HG03135 (cell line): ENCODE data around the gene NPAS3.

Experiments
- ATAC-seq: cut with Tn5 transposase; IDR thresholded peaks from one replicate; pipeline ENCODE4 v1.9.1; 2021; ENCODE audit warnings: mild to moderate bottlenecking, moderate library complexity; ENCODE audit not compliant: unreplicated experiment

The NPAS3 gene

DNA sequence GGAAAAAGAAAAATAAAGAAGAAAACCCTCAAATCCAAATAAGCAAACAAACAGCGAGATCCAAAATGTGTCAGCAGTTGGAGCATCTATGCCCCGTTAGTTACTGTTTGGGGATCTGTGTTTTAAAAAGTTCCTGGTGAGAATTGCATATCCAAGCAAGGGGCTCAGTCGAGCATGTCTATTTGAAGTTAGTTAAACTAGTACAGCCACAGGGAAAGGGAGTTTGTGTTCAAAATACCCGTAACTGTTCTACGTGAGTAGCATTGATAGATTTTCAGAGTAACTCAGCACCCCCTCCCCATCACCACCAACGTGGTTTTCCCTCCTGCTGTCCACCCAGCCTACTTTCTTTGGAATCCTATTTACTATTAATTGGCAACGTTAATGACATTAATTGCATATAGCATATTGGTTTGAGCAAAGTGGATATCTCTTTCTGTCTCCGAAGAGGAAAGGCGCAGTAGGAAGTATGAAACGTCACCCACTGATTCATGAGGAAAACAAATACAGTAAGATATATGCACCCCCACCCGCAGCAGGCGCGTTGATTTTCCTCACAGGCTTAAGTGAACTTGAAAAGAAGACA lies 1.5 kb downstream of the NPAS3 start:
- no peak for ATAC-seq

DNA sequence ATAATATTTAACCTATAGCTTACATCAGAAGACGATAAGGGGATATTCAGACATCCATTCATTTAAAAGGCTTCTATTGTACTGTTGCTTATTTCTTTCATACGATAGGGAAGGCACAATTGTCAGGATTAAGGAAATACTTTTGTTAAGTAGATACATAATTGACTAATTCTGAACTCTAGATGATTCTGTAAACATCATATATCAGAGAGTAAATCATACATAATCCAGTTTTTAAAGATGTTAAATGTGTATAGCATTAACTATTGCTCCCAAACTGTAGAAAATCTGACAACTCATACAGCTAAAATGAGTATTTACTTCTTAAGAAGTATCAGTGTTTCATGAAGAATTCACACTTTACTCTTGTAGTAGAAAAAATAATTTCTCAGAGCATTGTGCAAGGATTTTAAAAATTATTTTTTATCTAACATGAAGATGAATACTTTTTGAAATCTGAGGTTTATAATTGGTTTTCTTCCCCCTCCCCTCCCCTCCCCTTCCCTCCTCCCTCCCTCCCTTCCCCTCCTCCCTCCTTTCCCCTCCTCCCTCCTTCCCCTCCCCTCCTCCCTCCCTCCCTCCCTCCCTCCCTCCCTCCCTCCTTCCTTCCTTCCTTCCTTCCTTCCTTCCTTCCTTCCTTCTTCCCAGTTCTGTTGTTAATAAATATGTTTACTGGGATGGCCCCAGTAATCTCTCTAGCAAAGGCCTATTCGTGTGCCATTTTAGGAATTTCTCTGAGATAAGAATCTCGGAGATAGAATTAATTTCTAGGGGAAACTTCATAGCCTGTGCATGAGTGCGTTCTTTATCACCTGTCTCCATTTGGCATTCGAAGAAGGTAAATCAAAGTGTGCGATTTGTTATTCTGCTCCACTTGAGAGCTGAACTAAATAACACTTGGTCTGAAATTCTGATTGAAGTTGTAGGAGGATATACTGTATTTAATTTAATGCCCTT lies 2.3 kb downstream of the NPAS3 start:
- no peak for ATAC-seq

DNA sequence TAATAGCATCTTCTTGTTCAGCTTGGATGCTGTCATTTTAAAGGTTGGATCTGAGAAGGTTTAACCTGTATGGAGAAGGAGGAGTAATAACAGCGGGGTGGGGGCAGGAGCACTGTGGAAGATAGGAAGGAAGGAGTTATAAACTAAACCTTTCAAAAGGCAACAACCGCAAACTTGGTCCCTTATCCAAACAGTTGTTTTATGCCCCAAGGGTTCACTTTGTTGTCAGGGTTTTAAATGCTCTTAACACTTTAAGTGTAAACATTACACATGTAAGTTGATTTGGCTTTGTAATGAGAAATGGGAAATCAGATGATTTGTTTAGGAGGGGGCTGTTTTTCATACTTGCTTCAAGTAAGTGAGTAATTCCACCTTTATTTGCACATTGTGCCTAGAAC lies 3.0 kb downstream of the NPAS3 start:
- ATAC-seq, result no peak

DNA sequence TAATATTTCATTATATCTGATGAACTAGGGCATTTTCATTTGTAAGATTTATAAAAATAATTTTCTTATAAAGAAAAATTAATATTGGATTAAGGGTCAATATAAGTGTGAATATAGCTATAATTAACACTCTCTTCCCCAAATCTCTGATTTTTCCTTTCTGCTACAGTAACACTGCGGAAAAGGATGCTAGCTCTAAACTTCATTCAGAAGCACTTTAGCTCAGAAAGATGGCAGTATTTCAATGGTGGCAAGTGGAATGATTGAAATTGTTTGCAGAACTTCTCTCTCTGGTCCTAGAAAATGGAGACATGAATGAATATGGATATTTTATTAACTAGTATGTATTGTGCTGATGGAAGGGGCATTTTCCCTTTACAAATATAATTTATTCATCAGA lies 8.4 kb downstream of the NPAS3 start:
- ATAC-seq, result no peak

DNA sequence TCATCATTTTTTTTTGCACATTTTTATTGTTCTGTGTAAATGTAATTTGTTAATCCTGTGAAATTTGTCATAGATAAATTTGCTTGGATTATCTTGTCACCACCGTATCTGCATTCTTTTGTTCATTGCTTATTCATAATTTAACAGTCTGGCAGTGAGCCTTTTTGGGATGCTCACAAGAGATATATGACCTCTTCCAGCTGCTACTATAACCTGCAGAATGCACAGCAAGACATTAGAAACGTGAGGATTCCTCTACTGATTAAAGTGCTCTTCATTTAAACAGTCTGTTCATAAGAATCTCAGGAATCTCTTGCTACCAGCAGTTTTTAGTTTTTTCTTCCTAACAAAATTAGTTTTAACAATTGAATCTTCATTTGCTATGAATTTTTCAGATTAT lies 9.1 kb downstream of the NPAS3 start:
- ATAC-seq, result no peak

DNA sequence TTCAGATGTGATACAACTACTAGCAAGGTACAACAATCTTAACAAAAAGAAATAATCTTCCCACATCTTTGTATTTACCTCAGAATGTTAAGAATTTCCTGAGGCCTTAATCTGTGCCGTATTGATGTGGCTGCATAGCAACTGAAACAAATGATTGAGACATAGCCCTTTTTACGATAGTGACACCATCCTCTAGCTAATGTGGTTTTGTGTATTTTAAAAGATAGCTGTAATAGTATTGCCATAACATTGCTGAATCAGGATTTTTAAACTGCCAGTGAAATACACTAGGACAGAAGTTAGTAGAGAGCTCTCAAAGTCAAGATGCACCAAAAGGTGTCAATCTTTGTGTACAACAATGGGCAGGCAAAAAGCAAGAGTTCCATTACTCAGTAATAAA lies 11.9 kb downstream of the NPAS3 start:
- no peak for ATAC-seq

DNA sequence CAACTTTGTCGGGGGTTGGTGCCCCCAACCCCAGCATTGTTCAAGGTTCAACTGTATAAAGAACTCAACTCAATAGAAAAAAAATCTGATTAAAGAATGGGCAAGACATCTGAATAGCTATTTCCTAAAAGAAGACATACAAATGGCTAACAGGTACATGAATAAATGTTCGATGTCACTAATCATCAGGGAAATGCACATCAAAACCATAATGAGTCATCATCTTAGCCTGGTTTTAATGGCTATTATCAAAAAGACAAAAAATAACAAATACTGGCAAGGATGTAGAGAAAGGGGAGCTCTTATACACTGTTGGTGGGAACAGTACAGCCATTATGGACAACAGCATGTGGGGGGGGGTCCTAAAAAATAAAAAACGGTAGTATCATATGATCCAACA lies 28.7 kb downstream of the NPAS3 start:
- ATAC-seq, result no peak

DNA sequence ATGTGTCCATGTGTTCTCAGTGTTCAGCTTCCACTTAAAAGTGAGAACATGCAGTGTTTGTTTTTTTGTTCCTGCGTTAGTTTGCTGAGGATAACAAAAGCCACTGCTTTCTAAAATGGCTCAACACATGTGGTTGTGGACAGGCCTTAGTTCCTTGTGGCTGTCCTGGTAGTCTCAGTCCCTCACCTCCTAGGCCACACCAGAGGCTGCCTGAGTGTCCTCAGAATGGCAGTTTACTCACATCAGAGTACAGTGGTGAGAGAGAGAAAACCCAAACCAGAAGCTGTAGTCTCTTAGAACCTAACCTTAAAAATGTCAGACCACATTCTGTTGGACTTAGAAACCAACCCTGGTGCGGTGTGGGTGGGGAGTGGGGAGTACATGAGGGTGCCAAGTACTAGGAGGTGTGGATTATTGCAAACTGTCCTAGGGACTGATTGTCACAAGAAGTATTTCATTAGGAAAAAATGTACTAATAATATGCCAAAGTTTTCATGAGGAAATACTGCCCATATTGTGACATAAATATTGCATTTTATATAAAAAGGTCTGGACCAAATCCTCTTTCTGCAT lies 30.4 kb downstream of the NPAS3 start:
- ATAC-seq, result no peak

DNA sequence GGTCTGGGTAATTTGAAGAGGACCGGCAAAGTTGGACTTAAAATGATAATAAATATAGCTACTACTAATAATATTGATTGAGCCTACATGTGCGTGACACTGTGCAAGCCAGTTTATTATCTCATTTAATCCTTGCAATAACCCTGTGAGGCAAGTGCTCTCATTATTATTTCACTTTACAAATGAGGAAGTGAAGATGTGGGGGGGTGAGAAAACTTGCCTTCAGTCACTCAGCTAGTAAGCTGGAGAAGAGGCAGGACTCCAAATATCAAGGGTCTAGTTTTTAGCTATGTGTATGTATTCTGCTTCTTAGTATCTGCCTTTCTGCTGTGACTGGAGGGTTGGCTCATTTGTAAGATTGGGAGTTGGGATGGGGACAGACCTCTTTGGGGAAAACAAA lies 39.2 kb downstream of the NPAS3 start:
- no peak for ATAC-seq

DNA sequence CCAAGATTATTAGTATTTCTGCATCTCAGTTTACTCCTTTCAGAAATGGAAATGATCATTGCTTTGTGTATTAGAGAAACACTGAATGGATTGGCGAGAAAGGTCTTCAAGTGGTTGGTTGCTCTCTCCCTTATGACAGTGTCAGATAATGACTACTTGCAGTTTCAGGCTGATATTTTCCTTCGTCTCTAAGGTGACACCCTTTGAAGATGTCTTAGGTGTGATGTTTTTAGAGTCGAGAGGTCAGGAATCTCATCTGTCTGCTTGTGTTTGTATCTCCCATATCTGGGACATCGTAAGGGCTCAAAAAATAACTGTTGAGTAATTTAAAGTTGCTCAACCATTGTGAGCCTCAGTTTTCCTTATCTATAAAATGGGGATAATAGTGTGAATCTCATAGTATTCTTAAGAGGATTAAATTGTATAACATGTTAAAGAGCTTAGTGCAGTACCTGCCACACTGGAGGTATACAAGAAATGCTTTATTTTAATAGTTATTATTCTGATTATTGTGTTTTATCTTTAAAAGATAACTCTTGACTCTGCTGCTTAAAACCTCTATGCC lies 40.1 kb downstream of the NPAS3 start:
- ATAC-seq, result no peak

DNA sequence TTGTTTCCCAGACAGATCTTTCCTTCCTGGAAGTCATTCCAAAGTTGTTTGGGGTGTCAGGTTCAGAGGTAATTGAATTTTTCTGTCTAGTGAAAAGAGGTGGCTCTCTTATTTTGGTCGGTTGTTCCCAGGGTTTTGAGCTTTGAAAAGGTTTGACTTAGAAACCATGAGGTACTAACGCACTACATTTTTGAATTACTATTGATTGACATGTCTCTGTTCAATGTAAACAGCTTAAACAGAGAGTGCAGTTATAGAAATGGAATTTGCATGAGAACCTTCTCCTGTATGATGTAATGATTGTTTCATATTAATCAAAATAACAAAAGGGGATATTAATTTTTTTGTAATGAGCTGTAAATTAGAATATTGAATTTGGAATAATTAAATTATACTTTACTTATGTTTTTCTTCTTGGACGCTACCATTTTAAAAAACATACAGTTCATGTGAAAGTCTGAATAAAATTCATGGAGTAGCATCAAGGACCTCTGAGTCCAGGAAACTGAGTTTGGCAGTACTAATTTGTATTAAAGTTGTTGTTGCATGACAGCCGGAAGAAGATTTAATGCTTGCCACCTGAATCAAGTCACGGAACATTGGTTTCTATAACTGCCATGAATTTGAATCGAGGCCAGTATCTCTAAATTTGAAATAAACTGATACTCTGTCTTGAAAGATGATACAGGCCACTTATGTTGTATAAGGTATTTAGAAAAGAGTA lies 41.7 kb downstream of the NPAS3 start:
- no peak for ATAC-seq

DNA sequence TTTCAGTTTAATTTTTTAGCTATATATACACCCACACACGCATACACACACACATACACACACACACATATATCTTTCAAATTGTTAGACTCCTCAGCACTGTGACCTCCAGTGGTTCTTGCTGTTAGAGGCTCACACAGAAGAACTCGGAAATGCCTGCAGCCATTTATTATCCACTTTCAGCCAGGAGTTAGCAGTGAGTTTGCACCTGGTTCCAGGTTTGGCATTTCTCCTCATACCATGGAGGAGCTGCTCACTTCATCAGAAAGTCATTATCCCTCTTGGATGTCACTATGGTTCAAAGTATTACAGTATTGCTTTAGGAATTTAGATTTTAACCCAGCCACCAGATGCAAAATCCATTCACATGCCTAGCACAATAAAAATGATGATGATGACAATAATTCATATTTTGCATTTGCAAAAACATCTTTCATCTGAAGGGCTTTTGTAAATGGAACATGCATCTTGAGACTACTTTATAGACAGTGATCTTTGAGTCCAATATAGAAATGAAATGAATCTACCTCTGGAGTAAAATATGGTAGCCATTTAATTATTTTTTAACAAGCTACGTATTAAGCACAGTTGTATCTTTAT lies 42.3 kb downstream of the NPAS3 start:
- ATAC-seq, result no peak

DNA sequence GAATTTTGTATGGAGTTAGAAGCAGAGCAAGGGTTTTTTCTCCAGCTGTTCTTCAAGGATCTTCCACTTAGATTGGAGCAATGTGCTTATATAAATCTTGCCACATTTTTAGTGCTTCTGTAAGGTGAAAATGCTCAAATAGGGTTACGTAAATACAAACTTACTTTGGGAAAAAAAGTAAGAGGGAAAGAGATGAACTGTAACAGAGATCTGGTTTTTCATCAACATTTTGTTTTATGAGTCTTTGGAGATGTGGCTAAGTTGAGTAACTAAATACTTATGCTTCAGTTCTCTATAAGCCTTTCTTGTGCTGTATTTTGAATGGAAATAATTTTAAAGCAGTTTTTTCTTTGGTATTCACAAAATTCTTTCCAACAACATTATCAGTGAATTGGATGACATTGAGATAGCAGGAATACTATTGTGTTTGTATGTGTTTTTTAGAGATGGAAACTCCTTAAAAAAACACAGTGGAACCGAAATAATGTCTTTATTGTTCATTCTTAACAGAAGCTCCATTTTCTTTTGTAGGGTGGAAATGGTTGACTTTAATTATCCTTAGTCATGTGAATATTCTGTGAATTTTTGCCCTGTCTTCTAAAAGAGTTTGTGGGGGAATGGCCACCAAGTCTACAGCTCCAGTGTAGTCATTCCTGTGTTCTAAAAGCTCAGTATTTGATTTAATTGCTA lies 45.7 kb downstream of the NPAS3 start:
- ATAC-seq, result no peak

DNA sequence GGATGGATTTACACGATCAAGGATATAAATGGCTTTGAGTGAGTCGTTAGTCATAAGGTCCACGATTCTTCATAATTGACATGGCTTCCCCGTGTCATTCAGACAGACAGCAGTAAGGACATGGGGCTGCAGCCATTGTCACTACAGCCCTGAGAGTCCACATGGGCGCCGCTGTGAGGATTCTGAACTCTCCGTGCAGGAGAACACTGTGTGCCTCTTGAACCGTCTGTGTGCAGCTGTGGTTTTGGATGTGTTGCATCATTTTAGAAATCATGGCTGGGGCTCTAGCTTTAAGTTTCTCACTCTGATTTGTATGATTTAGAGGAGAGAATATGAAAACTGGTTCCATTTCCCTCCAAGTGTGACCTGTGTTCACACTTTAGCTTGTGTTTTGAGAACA lies 47.2 kb downstream of the NPAS3 start:
- ATAC-seq, result no peak

DNA sequence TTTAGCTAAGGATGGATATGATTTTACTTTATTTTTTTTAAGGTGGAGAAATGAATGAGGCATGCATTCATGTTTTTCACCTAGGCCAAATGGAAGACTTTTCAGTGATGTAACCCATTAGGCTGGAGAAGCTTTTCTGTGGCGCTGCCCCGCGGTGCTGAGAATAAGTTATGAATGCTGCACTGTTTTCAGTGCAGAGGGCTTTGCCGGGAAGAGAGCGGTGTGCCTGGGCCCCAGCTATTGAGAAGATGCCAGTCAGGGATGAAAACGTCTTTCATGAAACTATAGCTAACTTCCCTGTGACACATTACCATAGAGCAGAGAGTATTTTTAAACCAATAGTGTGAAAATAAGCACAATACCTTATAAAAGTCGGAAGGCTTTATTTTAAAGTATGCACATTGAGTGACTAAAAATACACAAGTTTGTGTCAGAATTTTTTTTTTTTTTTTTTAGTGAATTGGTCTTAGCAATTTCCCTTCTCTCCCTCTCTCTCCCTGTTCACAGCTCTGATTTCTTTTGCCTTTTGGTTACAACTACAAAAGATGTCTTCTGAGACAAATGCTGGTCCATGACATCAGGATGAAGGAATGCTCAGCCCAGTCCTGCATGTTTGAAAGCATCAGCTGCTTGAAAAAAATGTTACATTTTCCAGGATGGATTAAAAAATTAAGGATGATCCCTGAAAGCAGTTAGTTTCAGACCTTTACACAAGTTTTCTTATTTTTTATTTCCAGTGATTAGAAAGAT lies 48.3 kb downstream of the NPAS3 start:
- ATAC-seq, result no peak

DNA sequence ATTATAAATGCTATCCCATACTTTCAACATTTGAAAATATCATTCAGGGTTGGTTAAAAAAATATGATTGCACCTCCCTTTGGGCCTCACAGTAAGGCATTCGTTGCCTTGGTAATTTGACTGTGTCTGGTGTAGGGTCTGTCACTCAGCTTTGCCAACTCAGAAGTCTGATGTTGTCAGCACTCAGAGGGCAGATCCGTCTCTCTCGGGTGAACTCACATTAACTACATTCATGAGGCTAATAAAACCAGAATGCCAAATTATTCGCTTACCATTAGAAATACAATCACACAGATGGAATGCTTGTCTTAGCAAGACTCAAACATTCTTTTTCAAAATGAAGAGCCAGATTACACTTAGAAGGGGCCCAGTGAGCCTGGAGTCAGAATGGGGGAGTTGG lies 53.0 kb downstream of the NPAS3 start:
- ATAC-seq, result no peak

DNA sequence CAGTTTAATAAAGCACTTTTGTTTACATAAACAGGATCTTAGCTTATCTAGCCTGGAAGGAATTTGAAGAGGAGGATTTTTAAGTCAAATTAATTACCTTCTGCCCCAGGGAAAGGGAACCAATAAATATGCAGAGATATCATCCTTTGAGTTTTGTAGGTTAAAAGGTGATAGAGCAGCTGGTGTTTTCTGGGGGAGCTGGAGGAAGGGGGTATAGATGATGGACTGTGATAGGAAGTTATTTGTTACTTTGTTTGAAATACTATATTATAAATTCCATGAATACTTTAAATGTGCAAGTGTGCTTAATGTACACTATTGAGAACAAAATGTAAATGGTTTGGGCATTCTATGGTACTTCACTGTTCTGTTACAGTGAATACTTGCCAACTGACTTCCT lies 55.2 kb downstream of the NPAS3 start:
- no peak for ATAC-seq

DNA sequence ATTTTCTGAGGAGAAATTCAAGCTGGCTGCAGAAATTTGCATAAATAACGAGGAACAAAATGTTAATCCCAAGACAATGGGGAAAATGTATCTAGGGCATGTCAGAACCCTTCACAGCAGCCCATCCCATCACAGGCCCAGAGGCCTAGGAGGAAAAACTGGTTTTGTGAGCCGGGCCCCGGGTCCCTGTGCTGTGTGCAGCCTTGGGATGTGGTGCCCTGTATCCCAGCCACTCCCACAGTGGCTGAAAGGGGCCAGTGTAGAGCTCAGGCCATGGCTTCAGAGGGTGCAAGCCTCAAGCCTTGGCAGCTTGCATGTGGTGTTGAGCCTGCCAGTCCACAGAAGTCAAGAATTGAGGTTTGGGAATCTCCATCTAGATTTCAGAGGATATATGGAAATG lies 57.7 kb downstream of the NPAS3 start:
- no peak for ATAC-seq

DNA sequence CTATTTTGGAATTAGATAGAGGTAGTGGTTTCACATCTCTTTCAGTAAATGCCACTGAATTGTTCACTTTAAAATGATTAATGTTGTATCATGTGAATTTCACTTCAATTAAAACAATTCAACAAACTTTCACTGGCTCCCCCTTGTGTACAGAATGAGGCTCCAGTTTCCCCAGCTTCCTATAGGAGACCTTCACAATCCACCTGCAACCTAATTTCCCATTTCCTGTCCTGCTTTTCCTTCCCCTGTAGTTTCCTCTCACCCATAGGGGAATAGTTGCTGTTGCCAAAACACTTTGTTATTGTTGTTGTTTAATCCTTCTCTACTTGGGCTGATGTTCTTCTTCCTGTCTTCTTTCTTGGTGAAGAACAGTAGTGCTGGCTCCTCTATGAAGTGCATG lies 59.8 kb downstream of the NPAS3 start:
- no peak for ATAC-seq

DNA sequence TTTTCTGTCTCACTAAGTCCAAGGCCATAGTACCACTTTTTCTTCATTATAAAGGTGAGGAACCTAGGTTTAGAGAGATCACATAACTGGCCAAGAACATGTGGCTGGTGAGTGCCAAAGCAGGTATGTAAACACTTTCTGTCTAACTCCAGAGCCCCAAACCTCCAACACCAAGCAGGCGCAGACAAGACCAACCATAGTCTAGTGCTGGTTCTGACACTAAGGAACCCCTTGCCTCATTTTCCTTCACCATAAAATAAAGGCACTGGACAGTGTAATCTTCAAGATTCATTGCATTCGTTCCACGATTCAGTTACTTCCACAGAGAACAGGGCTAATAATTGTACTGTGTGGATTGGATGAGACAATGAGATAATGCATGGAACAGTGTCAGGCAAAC lies 71.0 kb downstream of the NPAS3 start:
- no peak for ATAC-seq
